Upper lobe of left lung (tissue), 6 donors: ENCODE results near the gene KRT80. TPM values are rescaled to one million over a fixed set of nuclear protein-coding genes. Genes with fewer than 3 reads are reported as not detected.

ENCODE experiments used
- ATAC-seq, 2 donors: fragments of 200-7000 bp; cut with Tn5 transposase; one replicate each; pipeline ENCODE4 v1.9.1; 2022; ENCODE audit warnings: mild to moderate bottlenecking in 2 of 2, moderate library complexity in 2 of 2; ENCODE audit not compliant: low FRiP score in 2 of 2
- DNase-seq, 2 donors: peaks; one replicate each; pipeline ENCODE4 v3.0.0-alpha.2; 2019 to 2020
- H3K27ac ChIP-seq, 4 donors: fragments of 200-600 bp; sonication (generic); one replicate each; pipeline ENCODE4 v1.5.1; 2016 to 2019
- H3K27me3 ChIP-seq, 4 donors: fragments of 200-600 bp; sonication (generic); one replicate each; pipeline ENCODE4 v1.5.1; 2017 to 2019
- H3K36me3 ChIP-seq, 4 donors: fragments of 200-600 bp; sonication (generic); one replicate each; pipeline ENCODE4 v1.5.1; 2016 to 2019
- H3K4me1 ChIP-seq, 4 donors: fragments of 200-600 bp; sonication (generic); one replicate each; pipeline ENCODE4 v1.5.1; 2018 to 2019
- H3K4me3 ChIP-seq, 4 donors: fragments of 200-600 bp; sonication (generic); one replicate each; pipeline ENCODE4 v1.5.1; 2017 to 2019; ENCODE audit warnings: mild to moderate bottlenecking in 2 of 4, moderate library complexity in 1 of 4
- H3K9me3 ChIP-seq, 4 donors: fragments of 200-600 bp; sonication (generic); one replicate each; pipeline ENCODE4 v1.5.1; 2018 to 2019
- CTCF ChIP-seq, 6 experiments: fragments of 450-650 bp in 4 of 6; fragments of 200-600 bp in 2 of 6; sonication (generic) in 2 of 6; IDR thresholded peaks; one replicate each; pipeline ENCODE4 v1.5.1; 2016 to 2019; ENCODE audit warnings: antibody characterized with exemption in 6 of 6
- EP300 ChIP-seq, 4 donors: sonication (generic); formaldehyde crosslinking; IDR thresholded peaks; one replicate each; pipeline ENCODE4 v1.5.1; 2017; ENCODE audit warnings: antibody characterized with exemption in 4 of 4, control low read depth in 2 of 4
- POLR2A ChIP-seq, 4 donors: fragments of 450-650 bp; IDR thresholded peaks; one replicate each; pipeline ENCODE4 v1.5.1; 2016 to 2017; ENCODE audit warnings: antibody characterized with exemption in 4 of 4, mild to moderate bottlenecking in 2 of 4
- POLR2AphosphoS5 ChIP-seq, 2 donors: sonication (generic); formaldehyde crosslinking; IDR thresholded peaks; one replicate each; pipeline ENCODE4 v1.5.1; 2017; ENCODE audit warnings: antibody characterized with exemption in 2 of 2
- WGBS, 2 donors: methylation state at CpG; one replicate each; pipeline ENCODE4 v1.1.5; 2017 to 2018; 5-methylcytosine and 5-hydroxymethylcytosine counted together
- total RNA-seq, 6 donors: library from RNA; depleted of rRNA in 4 of 6; stranded (reverse); fragments of >200 nt in 4 of 6; gene quantifications; one replicate each; pipeline versions ENCODE4 v1.1.0 to v1.2.1, GENCODE V29; 2016 to 2021
- donor health status: DM: no; HTN: no; CAD: no; lungs with moderate emphysema.
- donor health status: DM: no; HTN: yes; CAD: no; lungs with severe emphysema.

The KRT80 gene
- total RNA-seq, 6 donors from 2014 or later = 2.1 to 15.2 (median 6.6) TPM

- TF ChIP-seq POLR2AphosphoS5 (IDR thresholded peaks at IDR 0.05) (no peak), POLR2A (IDR thresholded peaks at IDR 0.05) (no peak), CTCF (IDR thresholded peaks at IDR 0.05) (no peak), EP300 (IDR thresholded peaks at IDR 0.05) (no peak)
- ATAC-seq (no peak), DNase-seq (no peak)
- H3K4me3 ChIP-seq = no peak overlapping the region
- WGBS, 2 donors = 72 to 83% methylated on average over 18 of the region's 18 CpGs
- peaks cover 5 to 22% (median 19%) of the 10 kb centered on the region in 4 donors for H3K4me1 ChIP-seq
- H3K36me3 ChIP-seq = no peaks in the 10 kb centered on the region
- no peak overlapping the region for H3K27ac ChIP-seq
- no peaks in the 10 kb centered on the region for H3K9me3 ChIP-seq
- no peaks in the 10 kb centered on the region for H3K27me3 ChIP-seq
Measured at GRCh38 chr12:52208424-52209165, 16.8 kb upstream of the KRT80 start.

GRCh38 chr12:52207895-52208294 lies 16.1 kb upstream of the KRT80 start:
- peaks cover 12 to 22% (median 18%) of the 10 kb centered on the region in 4 donors for H3K4me1 ChIP-seq
- WGBS, 2 donors = 23 to 35% methylated on average over 7 to 8 of the region's 10 CpGs
- DNase-seq = peak in 1 of 2 donors; percentile 69
- H3K9me3 ChIP-seq = no peaks in the 10 kb centered on the region
- no peaks in the 10 kb centered on the region for H3K27me3 ChIP-seq
- H3K4me3 ChIP-seq = no peak overlapping the region
- ATAC-seq = peak in 1 of 2 donors; percentile 50
- H3K27ac ChIP-seq = no peak overlapping the region
- TF ChIP-seq POLR2AphosphoS5 (IDR thresholded peaks at IDR 0.05) (no peak), CTCF (IDR thresholded peaks at IDR 0.05) (no peak), EP300 (IDR thresholded peaks at IDR 0.05) (no peak), POLR2A (IDR thresholded peaks at IDR 0.05) (no peak)
- H3K36me3 ChIP-seq = no peaks in the 10 kb centered on the region

GRCh38 chr12:52207106-52207505 lies 15.3 kb upstream of the KRT80 start:
- H3K27ac ChIP-seq = no peak overlapping the region
- no peak for DNase-seq
- 89 to 95% methylated on average over 2 of the region's 2 CpGs for WGBS, 2 donors

GRCh38 chr12:52206304-52207040 lies 14.7 kb upstream of the KRT80 start:
- H3K27me3 ChIP-seq = no peaks in the 10 kb centered on the region
- H3K4me3 ChIP-seq = no peak overlapping the region
- ATAC-seq = no peak
- H3K9me3 ChIP-seq = no peaks in the 10 kb centered on the region
- WGBS, 2 donors = 91 to 92% methylated on average over 7 to 9 of the region's 9 CpGs
- DNase-seq = no peak
- H3K36me3 ChIP-seq = no peaks in the 10 kb centered on the region
- peaks cover 21 to 36% (median 26%) of the 10 kb centered on the region in 4 donors for H3K4me1 ChIP-seq
- no peak overlapping the region for H3K27ac ChIP-seq
- TF ChIP-seq CTCF (IDR thresholded peaks at IDR 0.05) (no peak), POLR2A (IDR thresholded peaks at IDR 0.05) (no peak), EP300 (IDR thresholded peaks at IDR 0.05) (no peak), POLR2AphosphoS5 (IDR thresholded peaks at IDR 0.05) (no peak)

More at GRCh38 chr12:52207106-52207505, 15.3 kb upstream of the KRT80 start:
- Histone ChIP-seq H3K9me3 (no peaks in the 10 kb centered on the region), H3K27me3 (no peaks in the 10 kb centered on the region), H3K36me3 (no peaks in the 10 kb centered on the region), H3K4me1 (peaks cover 19 to 30% (median 25%) of the 10 kb centered on the region in 4 donors), H3K4me3 (no peak overlapping the region)
- TF ChIP-seq POLR2AphosphoS5 (IDR thresholded peaks at IDR 0.05) (no peak), POLR2A (IDR thresholded peaks at IDR 0.05) (no peak), CTCF (IDR thresholded peaks at IDR 0.05) (no peak), EP300 (IDR thresholded peaks at IDR 0.05) (no peak)
- no peak for ATAC-seq
